Esophagus (tissue), 2 donors: ENCODE data around the gene AMN. TPM values are rescaled to one million over a fixed set of nuclear protein-coding genes. Genes with fewer than 3 reads are reported as not detected.

Experiments used
- H3K27ac ChIP-seq, 2 donors: one replicate each; pipeline ENCODE4 v1.5.1; 2013; ENCODE audit warnings: low read depth in 2 of 2, mild to moderate bottlenecking in 2 of 2, inconsistent platforms in 1 of 2, low read length in 1 of 2, moderate library complexity in 1 of 2
- H3K27me3 ChIP-seq, 2 donors: one replicate each; pipeline ENCODE4 v1.6.1; 2013; ENCODE audit warnings: low read length in 2 of 2, control low read depth in 1 of 2, mild to moderate bottlenecking in 1 of 2; ENCODE audit not compliant: insufficient read depth in 2 of 2, control insufficient read depth in 1 of 2
- H3K36me3 ChIP-seq, 2 donors: one replicate each; pipeline ENCODE4 v1.6.1; 2013; ENCODE audit warnings: low read length in 1 of 2; ENCODE audit not compliant: control insufficient read depth in 2 of 2, insufficient read depth in 2 of 2
- H3K4me1 ChIP-seq, 2 donors: one replicate each; pipeline ENCODE4 v1.6.1; 2013; ENCODE audit warnings: low read length in 1 of 2; ENCODE audit not compliant: control insufficient read depth in 2 of 2, insufficient read depth in 2 of 2
- H3K4me3 ChIP-seq, 2 donors: one replicate each; pipeline ENCODE4 v1.5.1; 2013; ENCODE audit warnings: low read length in 2 of 2, mild to moderate bottlenecking in 2 of 2, low read depth in 1 of 2, moderate library complexity in 1 of 2
- H3K9me3 ChIP-seq, 2 donors: one replicate each; pipeline ENCODE4 v1.6.1; 2013; ENCODE audit warnings: mild to moderate bottlenecking in 2 of 2, low read depth in 1 of 2, low read length in 1 of 2, moderate library complexity in 1 of 2; ENCODE audit not compliant: control insufficient read depth in 2 of 2, insufficient read depth in 1 of 2
- WGBS, 2 donors: extraction: QIAGEN DNeasy Blood & Tissue Kit; methylation state at CpG; one replicate each; pipeline ENCODE4 v1.1.7; 2013; 5-methylcytosine and 5-hydroxymethylcytosine counted together
- polyA plus RNA-seq, 2 donors: library from polyadenylated mRNA; stranded (reverse); fragments of 200-250 nt; gene quantifications; one replicate each; pipeline ENCODE4 v1.2.3, GENCODE V29; 2013
- donor health status: healthy with polysubstance abuse.
- donor health status: Bipolar disorder and iron deficiency.

The AMN gene
- polyA plus RNA-seq, 2 donors, result 11.8 to 13.8 TPM

GRCh38 chr14:102903889-102904512, 18.5 kb upstream of the AMN start:
- no peak overlapping the region for H3K27ac ChIP-seq
- H3K36me3 ChIP-seq, result peaks cover 4 to 46% of the 10 kb centered on the region in 2 donors
- H3K9me3 ChIP-seq, result no peaks in the 10 kb centered on the region
- WGBS, 2 donors, result 95 to 98% methylated on average over 7 of the region's 7 CpGs
- H3K27me3 ChIP-seq, result no peaks in the 10 kb centered on the region
- H3K4me1 ChIP-seq, result no peaks in the 10 kb centered on the region
- no peak overlapping the region for H3K4me3 ChIP-seq

GRCh38 chr14:102905116-102906108, 17.1 kb upstream of the AMN start:
- Histone ChIP-seq H3K27me3 (no peaks in the 10 kb centered on the region), H3K4me1 (no peaks in the 10 kb centered on the region), H3K27ac (no peak overlapping the region), H3K36me3 (peaks cover 4 to 49% of the 10 kb centered on the region in 2 donors), H3K4me3 (no peak overlapping the region), H3K9me3 (no peaks in the 10 kb centered on the region)
- WGBS, 2 donors, result 95 to 97% methylated on average over 38 of the region's 38 CpGs

- Histone ChIP-seq H3K27me3 (no peaks in the 10 kb centered on the region), H3K4me1 (no peaks in the 10 kb centered on the region), H3K9me3 (no peaks in the 10 kb centered on the region), H3K4me3 (no peak overlapping the region), H3K36me3 (peaks cover 4 to 49% of the 10 kb centered on the region in 2 donors), H3K27ac (no peak overlapping the region)
- WGBS, 2 donors, result 96% methylated on average over 30 of the region's 30 CpGs
Measured at GRCh38 chr14:102906616-102907302, 15.7 kb upstream of the AMN start.

GRCh38 chr14:102907303-102907844, 15.1 kb upstream of the AMN start:
- Histone ChIP-seq H3K9me3 (no peaks in the 10 kb centered on the region), H3K27ac (no peak overlapping the region), H3K4me3 (no peak overlapping the region), H3K27me3 (no peaks in the 10 kb centered on the region), H3K36me3 (peaks cover 4 to 50% of the 10 kb centered on the region in 2 donors), H3K4me1 (no peaks in the 10 kb centered on the region)
- WGBS, 2 donors, result 91 to 94% methylated on average over 31 to 33 of the region's 33 CpGs

GRCh38 chr14:102907980-102908730, 14.3 kb upstream of the AMN start:
- WGBS, 2 donors, result 94% methylated on average over 23 of the region's 23 CpGs
- H3K36me3 ChIP-seq, result peaks cover under 1 to 43% of the 10 kb centered on the region in 2 donors
- H3K27ac ChIP-seq, result no peak overlapping the region
- H3K9me3 ChIP-seq, result no peaks in the 10 kb centered on the region
- H3K4me3 ChIP-seq, result no peak overlapping the region
- no peaks in the 10 kb centered on the region for H3K27me3 ChIP-seq
- H3K4me1 ChIP-seq, result no peaks in the 10 kb centered on the region

GRCh38 chr14:102908766-102909455, 13.6 kb upstream of the AMN start:
- peaks cover 0 to 37% of the 10 kb centered on the region in 2 donors for H3K36me3 ChIP-seq
- no peak overlapping the region for H3K27ac ChIP-seq
- no peak overlapping the region for H3K4me3 ChIP-seq
- no peaks in the 10 kb centered on the region for H3K27me3 ChIP-seq
- H3K4me1 ChIP-seq, result no peaks in the 10 kb centered on the region
- H3K9me3 ChIP-seq, result no peaks in the 10 kb centered on the region
- WGBS, 2 donors, result 93% methylated on average over 29 of the region's 29 CpGs

- Histone ChIP-seq H3K36me3 (peaks cover 0 to 34% of the 10 kb centered on the region in 2 donors), H3K27ac (no peak overlapping the region)
- 87 to 90% methylated on average over 10 of the region's 10 CpGs for WGBS, 2 donors
Measured at GRCh38 chr14:102909462-102909861, 13.0 kb upstream of the AMN start.

GRCh38 chr14:102909911-102910310, 12.6 kb upstream of the AMN start:
- WGBS, 2 donors, result 86 to 92% methylated on average over 8 to 10 of the region's 10 CpGs
- peaks cover 0 to 34% of the 10 kb centered on the region in 2 donors for H3K36me3 ChIP-seq

More at GRCh38 chr14:102909462-102909861, 13.0 kb upstream of the AMN start:
- no peaks in the 10 kb centered on the region for H3K4me1 ChIP-seq
- H3K4me3 ChIP-seq, result no peak overlapping the region
- no peaks in the 10 kb centered on the region for H3K27me3 ChIP-seq
- H3K9me3 ChIP-seq, result no peaks in the 10 kb centered on the region

More at GRCh38 chr14:102909911-102910310, 12.6 kb upstream of the AMN start:
- Histone ChIP-seq H3K9me3 (no peaks in the 10 kb centered on the region), H3K4me1 (no peaks in the 10 kb centered on the region), H3K27me3 (no peaks in the 10 kb centered on the region), H3K4me3 (no peak overlapping the region), H3K27ac (no peak overlapping the region)
